HG03159 (cell line): ENCODE results near the gene PLAC8.
"Not testable (repeated sequence)": the region's sequence is repeated elsewhere in the genome, so short reads cannot be mapped to it uniquely, and the experiment has no call there.

ENCODE experiments used
- ATAC-seq: cut with Tn5 transposase; IDR thresholded peaks from one replicate; pipeline ENCODE4 v1.9.1; 2021; ENCODE audit warnings: mild to moderate bottlenecking, moderate library complexity; ENCODE audit not compliant: unreplicated experiment

The PLAC8 gene

DNA sequence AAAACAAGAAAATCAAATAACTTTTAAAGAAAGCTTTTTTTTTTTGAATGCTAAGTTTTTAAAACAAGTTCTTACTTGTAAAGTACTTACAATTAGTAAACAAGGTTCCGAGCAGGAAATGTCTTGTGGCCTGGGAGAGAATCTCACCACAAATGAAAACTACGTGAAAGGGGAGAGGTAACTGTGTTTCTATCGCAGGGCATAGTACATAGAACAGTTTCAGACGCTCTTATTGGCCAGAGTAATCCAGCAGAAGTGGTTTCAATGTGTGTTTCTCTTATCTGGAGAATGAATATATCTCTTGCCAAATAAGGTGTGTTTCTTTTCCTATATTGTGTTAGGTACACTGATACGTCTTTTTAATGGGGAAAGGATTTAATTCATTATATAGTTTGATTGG lies at the start of gene PLAC8:
PLAC8 (minus strand) TSS at position 154 of the 400 bp plus-strand sequence. CDS start 6,808 bp downstream, outside the sequence.
- ATAC-seq = peak; percentile 42

- no peak for ATAC-seq
Measured at GRCh38 chr4:83153417-83153816, 38.9 kb upstream of the PLAC8 start.

DNA sequence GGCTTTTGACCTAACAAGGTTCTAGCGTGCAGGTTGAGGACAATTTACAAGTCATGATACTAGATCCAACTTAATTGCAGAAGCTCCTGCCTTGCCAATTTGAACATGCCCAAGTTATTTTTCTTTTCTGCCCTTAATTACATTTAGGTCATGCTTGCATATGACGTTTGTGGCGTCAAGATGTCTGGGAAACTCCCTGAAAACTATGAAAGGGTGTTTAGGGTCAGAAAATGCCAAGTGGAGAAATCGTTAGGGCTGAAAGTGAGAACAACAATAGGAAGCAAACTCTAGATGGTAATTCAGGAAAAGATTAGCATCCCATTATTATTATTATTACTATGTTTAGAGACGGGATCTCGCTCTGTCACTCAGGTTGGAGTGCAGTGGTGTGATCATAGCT lies 38.2 kb upstream of the PLAC8 start:
- no peak for ATAC-seq

DNA sequence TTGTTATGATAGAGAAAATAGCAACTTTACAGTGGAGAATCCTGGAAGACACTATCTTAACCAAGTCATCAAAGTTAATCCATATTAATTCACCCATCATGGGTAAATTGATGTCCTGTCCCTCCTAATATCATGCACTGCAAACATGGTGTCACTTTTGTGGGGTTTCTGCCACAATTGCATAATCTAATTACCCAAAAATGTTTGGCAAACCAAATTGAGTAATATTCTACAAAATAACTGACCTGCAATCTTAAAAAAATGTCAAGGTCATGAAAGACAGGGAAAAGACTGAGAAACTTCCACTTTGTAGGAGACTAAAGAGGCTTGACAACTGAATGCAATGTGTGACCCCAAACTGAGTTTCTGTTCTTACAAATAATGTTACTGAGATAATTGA lies 37.1 kb upstream of the PLAC8 start:
- ATAC-seq = no peak

DNA sequence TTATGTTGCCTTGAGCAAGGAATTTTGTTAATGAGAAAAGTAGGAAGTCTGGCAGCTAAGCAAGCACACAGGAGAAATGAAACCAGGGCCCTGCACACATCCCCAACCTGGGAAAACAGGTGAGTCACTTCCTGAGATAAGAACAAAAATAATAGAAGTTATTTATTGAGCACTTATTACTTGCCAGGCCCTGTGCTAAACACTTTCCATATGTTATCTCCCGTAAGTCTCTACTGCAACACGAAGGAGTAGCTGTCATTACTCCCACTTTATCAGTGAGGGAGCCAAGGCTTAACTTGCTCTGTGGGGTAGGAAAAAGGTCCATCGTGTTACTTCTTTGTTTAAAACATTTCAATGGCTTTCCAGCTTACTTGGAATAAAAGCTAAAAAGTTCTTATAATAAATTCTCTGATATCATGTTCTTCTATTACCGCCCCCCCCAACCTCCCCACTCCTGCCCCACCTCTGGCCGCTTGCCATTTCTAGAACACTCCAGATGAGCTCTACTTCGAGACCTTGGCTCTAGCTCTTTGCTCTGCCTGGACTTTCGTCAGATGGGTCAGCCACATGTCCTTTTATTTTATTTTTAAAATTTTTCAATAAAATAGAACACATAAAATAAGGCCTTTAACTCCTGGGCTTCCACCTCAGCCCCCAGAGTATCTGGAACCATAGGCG lies 36.3 kb upstream of the PLAC8 start:
- no peak for ATAC-seq

GRCh38 chr4:83149865-83150652 lies 35.5 kb upstream of the PLAC8 start:
- ATAC-seq = no peak

DNA sequence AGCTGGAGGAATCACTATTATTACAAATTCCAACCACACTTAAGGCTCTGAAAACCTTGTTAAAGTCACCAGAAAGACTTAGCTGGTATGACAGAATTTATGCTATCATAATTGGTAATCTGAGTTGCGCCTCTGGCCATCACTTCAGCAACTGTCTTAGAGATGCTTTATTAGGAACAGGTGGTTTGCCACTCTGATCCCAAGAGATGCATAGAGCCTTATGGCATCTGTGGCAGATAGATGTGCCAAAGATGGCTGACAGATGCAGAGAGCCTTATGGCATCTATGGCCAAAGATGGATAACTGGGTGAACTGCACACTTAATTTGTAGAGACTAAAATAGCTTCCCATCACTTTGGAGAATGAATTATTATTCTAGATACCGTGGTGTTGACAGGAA lies 32.3 kb upstream of the PLAC8 start:
- ATAC-seq = no peak

- ATAC-seq = not testable (repeated sequence)
Measured at GRCh38 chr4:83145776-83146175, 31.2 kb upstream of the PLAC8 start.

DNA sequence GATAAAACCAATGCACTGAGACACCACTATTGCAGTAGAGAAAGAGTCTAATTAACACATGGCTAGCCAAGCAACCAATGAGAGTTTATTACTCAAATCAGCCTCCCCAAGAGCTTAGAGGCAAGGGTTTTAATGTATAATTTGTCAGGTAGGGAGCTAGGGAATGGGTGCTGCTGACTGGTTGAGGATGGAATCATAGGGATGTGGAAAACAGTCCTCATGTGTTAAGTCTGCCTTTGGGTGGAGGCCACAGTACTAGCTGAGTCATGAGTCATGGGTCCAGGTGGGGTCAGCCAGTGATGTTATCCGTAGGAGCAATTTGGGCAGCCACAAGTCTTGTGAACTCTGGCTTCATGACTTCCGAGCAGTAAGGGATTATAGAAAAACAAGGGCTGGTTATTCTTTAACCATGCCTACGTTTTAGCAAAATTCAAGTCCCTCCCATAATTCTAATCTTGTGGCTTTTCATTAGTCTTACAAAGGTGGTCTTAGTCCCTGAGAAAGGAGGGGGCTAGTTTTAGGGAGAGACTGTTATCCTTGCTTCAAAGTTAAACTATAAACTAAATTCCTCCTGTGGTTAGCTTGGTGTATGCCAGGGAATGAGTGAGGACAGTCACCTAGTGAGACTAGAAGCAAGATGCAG lies 25.1 kb upstream of the PLAC8 start:
- no peak for ATAC-seq

DNA sequence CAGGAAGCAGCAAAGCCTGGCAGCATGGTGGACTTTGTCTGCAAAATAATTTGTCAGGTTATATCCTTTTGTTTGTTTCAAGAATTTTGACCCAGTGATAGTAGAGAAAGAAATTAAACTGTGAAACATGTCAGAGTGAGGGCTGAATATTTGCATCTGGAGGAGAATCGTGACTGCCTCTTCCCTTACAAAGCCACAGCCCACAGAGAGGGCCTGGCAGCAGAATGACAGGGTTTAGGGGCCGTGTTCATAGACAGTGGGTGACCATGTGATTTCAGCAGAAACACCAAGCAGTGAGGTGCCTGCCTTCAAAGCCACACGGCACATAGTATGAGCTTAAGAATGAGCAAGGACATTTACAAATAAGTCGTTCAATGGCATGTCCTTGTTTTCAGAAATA lies 24.4 kb upstream of the PLAC8 start:
- no peak for ATAC-seq

DNA sequence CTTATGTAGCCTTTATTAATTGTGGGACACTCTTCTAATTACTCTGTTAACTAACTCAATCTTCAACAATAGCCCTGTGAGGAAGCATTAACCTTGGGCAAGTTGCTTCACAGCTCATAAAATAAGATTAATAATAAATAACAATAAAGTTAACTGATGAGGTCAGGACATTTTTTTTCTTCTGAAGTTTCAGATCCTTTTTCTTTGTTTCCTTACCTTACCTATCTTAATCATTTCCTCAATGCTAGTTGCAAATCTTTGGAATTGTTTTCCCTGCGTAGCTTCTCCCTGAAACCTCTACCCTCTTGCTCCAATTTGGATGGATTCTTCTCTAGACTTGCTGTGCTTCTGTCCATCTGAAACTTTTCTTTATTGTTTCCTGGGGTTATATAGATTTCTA lies 17.5 kb upstream of the PLAC8 start:
- ATAC-seq = no peak

DNA sequence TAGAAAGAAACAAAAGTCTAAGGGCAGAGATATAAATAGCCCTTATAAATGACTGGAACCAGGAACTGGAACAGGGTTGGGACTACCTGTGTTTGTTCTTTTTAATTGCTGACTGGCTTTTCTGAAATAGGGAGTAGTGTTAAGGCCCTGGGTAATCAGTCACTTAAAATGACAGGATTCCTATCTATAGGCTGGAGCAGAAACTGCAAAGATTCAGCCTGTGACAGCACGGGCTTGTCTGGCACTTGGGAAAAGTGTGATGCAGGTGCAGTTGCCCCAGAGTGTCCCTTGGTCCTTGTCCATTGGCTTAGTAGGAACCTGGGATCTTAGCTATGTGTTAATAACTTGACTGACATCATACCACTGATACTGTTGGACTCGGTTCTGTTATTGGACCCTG lies 14.7 kb upstream of the PLAC8 start:
- ATAC-seq = no peak

- no peak for ATAC-seq
Measured at GRCh38 chr4:83128240-83128929, 13.9 kb upstream of the PLAC8 start.

DNA sequence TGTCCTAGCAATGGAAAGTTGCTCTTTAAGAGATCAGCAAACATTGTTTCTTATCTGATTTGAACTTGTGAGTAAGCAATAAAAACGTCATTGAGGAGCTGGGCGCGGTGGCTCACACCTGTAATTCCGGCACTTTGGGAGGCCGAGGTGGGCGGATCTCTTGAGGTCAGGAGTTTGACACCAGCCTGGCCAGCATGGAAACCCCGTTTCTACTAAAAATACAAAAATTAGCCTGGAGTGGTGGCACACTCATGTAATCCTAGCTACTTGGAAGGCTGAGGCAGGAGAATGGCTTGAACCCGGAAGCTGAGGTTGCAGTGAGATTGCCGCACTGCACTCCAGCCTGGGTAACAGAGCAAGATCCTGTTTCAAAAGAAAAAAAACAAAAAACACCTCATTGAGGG lies 11.2 kb upstream of the PLAC8 start:
- ATAC-seq = no peak

DNA sequence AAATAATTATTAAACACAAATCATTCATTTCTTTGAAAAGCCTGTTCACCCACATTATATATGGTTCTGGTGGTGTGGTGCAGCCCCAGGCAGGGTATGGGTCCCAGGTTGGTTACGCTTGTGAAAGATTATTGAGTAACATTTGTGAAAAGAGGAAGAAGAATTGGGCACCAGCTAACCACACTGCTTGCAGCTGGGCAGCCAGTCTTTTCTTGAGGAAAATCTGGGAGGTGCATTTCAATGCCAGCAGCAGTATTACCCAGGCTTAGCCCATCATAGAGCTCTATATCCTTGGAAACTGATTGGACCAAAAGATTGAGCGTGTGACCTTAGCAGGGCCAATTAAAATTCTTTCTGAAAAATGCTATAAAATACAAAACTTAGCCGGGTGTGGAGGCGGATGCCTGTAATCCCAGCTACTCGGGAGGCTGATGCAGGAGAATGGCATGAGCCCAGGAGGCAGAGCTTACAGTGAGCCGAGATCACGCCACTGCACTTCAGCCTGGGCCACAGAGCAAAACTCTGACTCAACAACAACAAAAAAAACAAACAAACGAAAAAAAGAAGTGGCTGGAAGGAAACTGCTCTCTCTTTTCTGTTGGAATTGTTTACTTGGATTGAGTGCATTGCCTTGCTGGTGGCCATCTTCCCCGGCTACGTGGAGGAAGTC lies 9.7 kb upstream of the PLAC8 start:
- ATAC-seq = peak; percentile 69

- ATAC-seq = no peak
Measured at GRCh38 chr4:83121246-83121645, 6.7 kb upstream of the PLAC8 start.

- ATAC-seq = no peak
Measured at GRCh38 chr4:83118869-83119268, 4.3 kb upstream of the PLAC8 start.

DNA sequence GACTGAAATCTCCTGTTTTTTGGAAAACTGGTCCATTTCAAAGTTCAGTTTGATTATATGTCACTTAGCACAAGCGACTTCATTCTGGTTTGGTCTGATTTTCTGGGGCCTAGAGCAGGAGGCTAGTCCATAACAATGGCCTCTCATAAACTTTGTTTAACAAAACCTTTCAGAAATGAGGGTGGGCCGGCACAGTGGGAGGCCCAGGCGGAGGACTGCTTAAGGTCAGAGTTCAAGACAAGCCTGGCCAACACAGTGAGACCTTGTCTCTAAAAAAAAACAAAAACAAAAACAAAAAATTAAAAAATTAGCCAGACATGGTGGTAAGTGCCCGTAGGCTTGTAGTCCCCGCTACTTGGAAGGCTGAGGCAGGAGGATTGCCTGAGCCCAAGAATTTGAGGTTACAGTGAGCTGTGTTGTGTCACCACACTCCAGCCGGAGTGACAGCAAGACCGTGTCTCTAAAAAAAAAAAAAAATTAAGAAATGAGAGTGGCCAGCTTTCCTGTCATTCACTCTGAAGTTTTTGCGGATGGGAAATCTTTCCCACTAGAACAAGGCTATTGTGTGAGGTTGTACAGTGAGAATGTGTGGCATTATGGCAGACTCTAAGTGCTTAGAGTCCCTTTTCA lies 1.2 kb upstream of the PLAC8 start:
- no peak for ATAC-seq

DNA sequence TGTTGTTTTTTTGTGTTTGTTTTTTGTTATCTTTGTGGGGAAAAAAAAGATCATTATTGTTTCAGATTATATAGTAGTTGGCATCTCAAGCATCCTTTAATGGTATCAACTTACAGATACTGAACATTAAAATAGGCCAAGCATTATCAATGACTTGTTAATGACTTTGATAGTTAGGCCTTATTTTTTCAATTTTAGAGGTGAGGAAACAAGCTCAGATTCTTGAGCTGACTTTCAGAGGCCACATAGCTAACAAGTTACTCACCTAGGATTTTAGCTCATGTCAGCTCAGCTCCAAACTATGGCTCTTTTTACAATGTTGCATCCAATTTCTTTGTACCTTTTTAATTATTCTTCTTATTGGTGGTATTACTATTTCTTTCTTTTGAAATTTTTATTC lies 471 bp upstream of the PLAC8 start:
- no peak for ATAC-seq

DNA sequence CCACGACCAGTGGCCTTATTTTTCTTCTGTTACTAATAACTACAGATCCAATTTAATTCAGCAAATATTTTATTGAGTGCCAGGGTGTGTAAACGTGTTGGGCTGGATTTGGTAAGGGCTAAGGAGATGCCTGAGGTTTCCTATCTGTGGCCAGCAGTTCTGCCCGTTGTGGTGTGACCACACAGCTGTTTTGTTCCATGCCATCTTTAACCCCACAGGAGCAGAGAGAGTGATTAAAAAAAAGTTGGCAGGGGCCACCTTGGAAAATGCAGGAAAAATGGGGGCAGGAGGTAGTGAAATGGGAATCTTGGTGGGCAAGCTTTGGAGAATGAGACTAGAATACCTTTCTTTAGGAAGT lies 1.1 kb downstream of the PLAC8 start:
- no peak for ATAC-seq
